HepG2 (cell line): ENCODE measurements around the gene RABIF. TPM values are rescaled to one million over a fixed set of nuclear protein-coding genes. Genes with fewer than 3 reads are reported as not detected.

Source experiments
- ATAC-seq: fragments of 200-7000 bp; cut with Tn5 transposase; 3 replicates; pipeline ENCODE4 v1.9.1; 2020; ENCODE audit warnings: mild to moderate bottlenecking, moderate library complexity
- BruUV-seq: library from RNA; stranded (reverse); fragments of 400-500 nt; replicated peaks from 2 replicates; lab custom pipeline; 2021; lab: Mats Ljungman, UMichigan
- CTCF ChIA-PET: fragments of 300-600 bp; formaldehyde crosslinking; extraction: SDS; loops from one replicate; lab custom pipeline; 2021; ENCODE audit warnings: low total read pairs, inconsistent platforms, low intra/inter-chr PET ratio; lab: Yijun Ruan, JAX
- POLR2A ChIA-PET: fragments of 350-600 bp; sonication (Branson Sonifier 250); formaldehyde crosslinking; loops from one replicate; lab custom pipeline; 2020; ENCODE audit warnings: antibody characterized with exemption, inconsistent platforms; lab: Yijun Ruan, JAX
- DNase-seq: peaks from one replicate; pipeline ENCODE4 v3.0.0-alpha.2; 2015; ENCODE audit warnings: low spot score
- FAIRE-seq: peaks from 3 replicates; lab custom pipeline; 2011; peaks lifted over from hg19 to GRCh38; lab: Jason Lieb, UNC
- H2AFZ ChIP-seq: one replicate; pipeline ENCODE4 v1.6.1; 2011; ENCODE audit warnings: low read length, inconsistent platforms
- H3K27ac ChIP-seq: fragments of 300-600 bp; 3 replicates; pipeline ENCODE4 v1.8.0; 2011; ENCODE audit warnings: mixed run types, mild to moderate bottlenecking, mixed read lengths, low read length, inconsistent platforms; ENCODE audit not compliant: insufficient read depth; ENCODE audit errors: extremely low read length
- H3K27me3 ChIP-seq, 2 experiments: fragments of 200-600 bp in 1 of 2; 2 replicates in 1 of 2; 3 replicates in 1 of 2; pipeline versions ENCODE4 v1.6.0 to v1.8.0; 2011; ENCODE audit warnings: low read length in 2 of 2, mild to moderate bottlenecking in 2 of 2, moderate library complexity in 2 of 2, inconsistent platforms in 1 of 2; ENCODE audit not compliant: insufficient read depth in 2 of 2, control insufficient read depth in 1 of 2
- H3K36me3 ChIP-seq, 2 experiments: fragments of 200-600 bp in 1 of 2; replicated peaks in 1 of 2; 2 replicates in 1 of 2; 3 replicates in 1 of 2; pipeline versions ENCODE4 v1.5.1 to v1.8.0; 2011; ENCODE audit warnings: low read length in 2 of 2, inconsistent platforms in 1 of 2; ENCODE audit not compliant: insufficient read depth in 2 of 2, control insufficient read depth in 1 of 2
- H3K4me1 ChIP-seq: 2 replicates; pipeline ENCODE4 v1.5.1; 2012; ENCODE audit warnings: low read length, inconsistent platforms; ENCODE audit not compliant: insufficient read depth
- H3K4me2 ChIP-seq: 2 replicates; pipeline ENCODE4 v1.6.0; 2011; ENCODE audit warnings: low read depth, low read length, inconsistent platforms
- H3K4me3 ChIP-seq, 3 experiments: fragments of 200-600 bp in 1 of 3; sonication (generic), shearing (Covaris generic) in 1 of 3; replicated peaks in 1 of 3; 2 replicates each; pipeline ENCODE4 v1.5.1; 2011 to 2016; ENCODE audit warnings: low read length in 3 of 3, inconsistent platforms in 2 of 3, low read depth in 2 of 3, mild to moderate bottlenecking in 2 of 3, control low read depth in 1 of 3, mixed read lengths in 1 of 3; ENCODE audit not compliant: insufficient read depth in 1 of 3
- H3K79me2 ChIP-seq: one replicate; pipeline ENCODE4 v1.6.1; 2011; ENCODE audit warnings: low read length, inconsistent platforms; ENCODE audit not compliant: insufficient read depth
- H3K9ac ChIP-seq: 2 replicates; pipeline ENCODE4 v1.6.0; 2011; ENCODE audit warnings: mild to moderate bottlenecking, low read depth, low read length, inconsistent platforms; ENCODE audit not compliant: insufficient read depth
- H3K9me3 ChIP-seq: 2 replicates; pipeline ENCODE4 v1.5.1; 2012; ENCODE audit warnings: mild to moderate bottlenecking, low read length
- H4K20me1 ChIP-seq: 2 replicates; pipeline ENCODE4 v1.6.0; 2011; ENCODE audit warnings: inconsistent platforms, mild to moderate bottlenecking, low read length, moderate library complexity; ENCODE audit not compliant: insufficient read depth
- ATF1 ChIP-seq: IDR thresholded peaks from 2 replicates; pipeline ENCODE4 v1.6.1; 2016; ENCODE audit warnings: mild to moderate bottlenecking, control low read depth
- ELF3 ChIP-seq: IDR thresholded peaks from 2 replicates; pipeline ENCODE4 v1.6.1; 2016; ENCODE audit warnings: missing genetic modification reagents, missing compliant biosample characterization
- FIP1L1 ChIP-seq: fragments of 200-400 bp; formaldehyde crosslinking; IDR thresholded peaks from 2 replicates; pipeline ENCODE4 v1.6.1; 2018; ENCODE audit warnings: low read depth, mild to moderate bottlenecking, low read length, moderate library complexity, borderline replicate concordance; ENCODE audit not compliant: insufficient read depth
- KDM3A ChIP-seq: IDR thresholded peaks from 2 replicates; pipeline ENCODE4 v1.6.1; 2018; ENCODE audit warnings: low read depth, missing compliant biosample characterization
- MIER2 ChIP-seq: IDR thresholded peaks from 2 replicates; pipeline ENCODE4 v1.6.1; 2016; ENCODE audit warnings: missing biosample characterization, missing genetic modification reagents
- RFX1 ChIP-seq: fragments of 450-650 bp; IDR thresholded peaks from 2 replicates; pipeline ENCODE4 v1.6.1; 2017
- SRY ChIP-seq: sonication (generic); formaldehyde crosslinking; IDR thresholded peaks from 2 replicates; pipeline ENCODE4 v1.8.0; 2022; ENCODE audit warnings: mild to moderate bottlenecking, missing genetic modification reagents
- TAF15 ChIP-seq: fragments of 200-400 bp; formaldehyde crosslinking; IDR thresholded peaks from one replicate; pipeline ENCODE4 v1.6.1; 2018; ENCODE audit warnings: mild to moderate bottlenecking, low read depth, low read length; ENCODE audit not compliant: poor library complexity, severe bottlenecking
- ZNF225 ChIP-seq: sonication (generic); formaldehyde crosslinking; IDR thresholded peaks from 2 replicates; pipeline ENCODE4 v1.4.0; 2020; ENCODE audit warnings: mild to moderate bottlenecking, missing genetic modification reagents
- ZNF33B ChIP-seq: sonication (generic); formaldehyde crosslinking; IDR thresholded peaks from 2 replicates; pipeline ENCODE4 v1.5.1; 2020; ENCODE audit warnings: mild to moderate bottlenecking, missing genetic modification reagents
- ZNF746 ChIP-seq: sonication (generic); formaldehyde crosslinking; IDR thresholded peaks from 2 replicates; pipeline ENCODE4 v1.8.0; 2022; ENCODE audit warnings: mild to moderate bottlenecking, missing genetic modification reagents
- WGBS: methylation state at CpG from one replicate; pipeline ENCODE4 v1.1.6; 2017; ENCODE audit warnings: low lambda C conversion rate; 5-methylcytosine and 5-hydroxymethylcytosine counted together
- in situ Hi-C: cut with HindIII; loops from 2 replicates; pipeline ENCODE4 v1.10.0; 2017; ENCODE audit warnings: low pct_unique_long_range_greater_than_20kb; ENCODE audit not compliant: extremely low pct_ligation_motif_present
- intact Hi-C: fragments of 100-400 bp; cut with micrococcal nuclease; formaldehyde crosslinking; loops from one replicate; pipeline ENCODE4 v1.10.0; 2022; ENCODE audit not compliant: unreplicated experiment
- polyA plus RNA-seq, 8 experiments: library from polyadenylated mRNA; depleted of rRNA in 3 of 8; stranded (reverse) in 7 of 8; unstranded in 1 of 8; fragments of >200 nt; fragmentation: Illumina TruSeq in 4 of 8; extraction: Trizol in 4 of 8; gene quantifications; 2 replicates each; pipeline versions ENCODE4 v1.2.1 to v1.2.3, GENCODE V29; 2011 to 2016; ENCODE audit warnings: low read depth in 4 of 8, missing spikeins in 1 of 8, mixed read lengths in 1 of 8; ENCODE audit not compliant: insufficient read depth in 1 of 8
- total RNA-seq, 5 experiments: library from RNA; depleted of rRNA; stranded (reverse); fragments of >200 nt; fragmentation: Illumina TruSeq; extraction: Trizol; gene quantifications; 2 replicates each; pipeline ENCODE4 v1.2.3, GENCODE V29; 2016; ENCODE audit warnings: low read depth in 1 of 5
- TF ChIP-seq, protein P1 (sequence below): IDR thresholded peaks from 2 replicates; pipeline ENCODE4 v1.6.1; 2016
- TF ChIP-seq, protein P2 (sequence below): fragments of 450-650 bp; IDR thresholded peaks from 2 replicates; pipeline ENCODE4 v1.6.1; 2016
- TF ChIP-seq, protein P3 (sequence below): sonication (generic); formaldehyde crosslinking; conservative IDR thresholded peaks from 2 replicates; pipeline ENCODE4 v1.8.0; 2022; ENCODE audit warnings: mild to moderate bottlenecking, moderate library complexity, missing genetic modification reagents
- TF ChIP-seq, protein P4 (sequence below), 2 experiments: sonication (generic) in 1 of 2; formaldehyde crosslinking in 1 of 2; IDR thresholded peaks; 2 replicates each; pipeline versions ENCODE4 v1.6.1 to v1.9.0; 2014 to 2022; ENCODE audit warnings: antibody characterized with exemption in 1 of 2, borderline replicate concordance in 1 of 2, inconsistent platforms in 1 of 2, low read depth in 1 of 2, missing genetic modification reagents in 1 of 2

The RABIF gene
- total and polyA plus RNA-seq, 2 of the 13 experiments (the other 11 are each of a cell fraction or from before 2014, with no cell fraction given), result 7.6 to 8.3 TPM

DNA sequence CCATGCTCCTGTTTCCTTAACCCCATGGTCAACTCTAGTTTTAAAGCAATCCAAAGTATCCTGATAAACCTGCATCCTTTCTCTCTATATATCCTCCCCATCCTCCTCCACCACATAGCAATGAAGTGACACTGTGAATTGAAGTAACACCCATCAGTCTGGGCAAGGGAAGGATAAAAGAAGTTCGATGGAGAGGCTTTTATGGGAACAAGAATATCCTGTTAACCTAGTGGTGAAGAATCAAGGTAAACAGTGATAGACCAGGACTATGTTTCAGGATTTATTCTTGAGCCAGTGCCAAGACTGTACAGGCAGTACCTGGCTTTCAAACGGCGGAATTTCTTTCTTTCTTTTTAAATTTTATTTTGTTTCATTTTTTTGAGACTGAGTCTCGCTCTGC, 17.6 kb downstream of the RABIF start:
- H3K4me2 ChIP-seq, result no peak overlapping the region
- POLR2A ChIA-PET, result interaction anchor here (0.9 kb wide), 1 partner anchor 10 kb away, joined by 6 read pairs; no protein-coding TSS in a partner anchor
- H3K36me3 ChIP-seq, result peaks cover 0 to 3% of the 10 kb centered on the region in 2 experiments; a peak in 2 of 5 replicates
- no peaks in the 10 kb centered on the region for H3K27me3 ChIP-seq
- H3K27ac ChIP-seq, result no peak overlapping the region
- no peaks in the 10 kb centered on the region for H3K4me1 ChIP-seq
- H3K79me2 ChIP-seq, result no peaks in the 10 kb centered on the region
- BruUV-seq, result no TSS peak
- intact Hi-C loops (no loop called here), in situ Hi-C loops (no loop called here)
- H3K9ac ChIP-seq, result no peak overlapping the region
- H3K9me3 ChIP-seq, result no peaks in the 10 kb centered on the region
- ATAC-seq, result no peak
- CTCF ChIA-PET, result no interaction called here
- FAIRE-seq, result no peak
- DNase-seq, result no peak
- H2AFZ ChIP-seq, result no peak overlapping the region
- H3K4me3 ChIP-seq, result no peak overlapping the region
- no peaks in the 10 kb centered on the region for H4K20me1 ChIP-seq
- WGBS, result 76% methylated on average over 4 of the region's 4 CpGs
- TF ChIP-seq, protein P1, sequence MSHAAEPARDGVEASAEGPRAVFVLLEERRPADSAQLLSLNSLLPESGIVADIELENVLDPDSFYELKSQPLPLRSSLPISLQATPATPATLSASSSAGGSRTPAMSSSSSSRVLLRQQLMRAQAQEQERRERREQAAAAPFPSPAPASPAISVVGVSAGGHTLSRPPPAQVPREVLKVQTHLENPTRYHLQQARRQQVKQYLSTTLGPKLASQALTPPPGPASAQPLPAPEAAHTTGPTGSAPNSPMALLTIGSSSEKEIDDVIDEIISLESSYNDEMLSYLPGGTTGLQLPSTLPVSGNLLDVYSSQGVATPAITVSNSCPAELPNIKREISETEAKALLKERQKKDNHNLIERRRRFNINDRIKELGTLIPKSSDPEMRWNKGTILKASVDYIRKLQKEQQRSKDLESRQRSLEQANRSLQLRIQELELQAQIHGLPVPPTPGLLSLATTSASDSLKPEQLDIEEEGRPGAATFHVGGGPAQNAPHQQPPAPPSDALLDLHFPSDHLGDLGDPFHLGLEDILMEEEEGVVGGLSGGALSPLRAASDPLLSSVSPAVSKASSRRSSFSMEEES, result no peak
- TF ChIP-seq KDM3A (CRISPR knock-in tag) (no peak), ZNF225 (CRISPR knock-in tag) (no peak), FIP1L1 (no peak), MIER2 (CRISPR knock-in tag) (no peak), ZNF33B (CRISPR knock-in tag) (no peak), RFX1 (no peak), ZNF746 (no peak), TAF15 (no peak), ELF3 (CRISPR knock-in tag) (no peak), SRY (CRISPR knock-in tag) (no peak), ATF1 (no peak)
- TF ChIP-seq, protein P2, sequence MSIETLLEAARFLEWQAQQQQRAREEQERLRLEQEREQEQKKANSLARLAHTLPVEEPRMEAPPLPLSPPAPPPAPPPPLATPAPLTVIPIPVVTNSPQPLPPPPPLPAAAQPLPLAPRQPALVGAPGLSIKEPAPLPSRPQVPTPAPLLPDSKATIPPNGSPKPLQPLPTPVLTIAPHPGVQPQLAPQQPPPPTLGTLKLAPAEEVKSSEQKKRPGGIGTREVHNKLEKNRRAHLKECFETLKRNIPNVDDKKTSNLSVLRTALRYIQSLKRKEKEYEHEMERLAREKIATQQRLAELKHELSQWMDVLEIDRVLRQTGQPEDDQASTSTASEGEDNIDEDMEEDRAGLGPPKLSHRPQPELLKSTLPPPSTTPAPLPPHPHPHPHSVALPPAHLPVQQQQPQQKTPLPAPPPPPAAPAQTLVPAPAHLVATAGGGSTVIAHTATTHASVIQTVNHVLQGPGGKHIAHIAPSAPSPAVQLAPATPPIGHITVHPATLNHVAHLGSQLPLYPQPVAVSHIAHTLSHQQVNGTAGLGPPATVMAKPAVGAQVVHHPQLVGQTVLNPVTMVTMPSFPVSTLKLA, result no peak
- TF ChIP-seq, protein P3, sequence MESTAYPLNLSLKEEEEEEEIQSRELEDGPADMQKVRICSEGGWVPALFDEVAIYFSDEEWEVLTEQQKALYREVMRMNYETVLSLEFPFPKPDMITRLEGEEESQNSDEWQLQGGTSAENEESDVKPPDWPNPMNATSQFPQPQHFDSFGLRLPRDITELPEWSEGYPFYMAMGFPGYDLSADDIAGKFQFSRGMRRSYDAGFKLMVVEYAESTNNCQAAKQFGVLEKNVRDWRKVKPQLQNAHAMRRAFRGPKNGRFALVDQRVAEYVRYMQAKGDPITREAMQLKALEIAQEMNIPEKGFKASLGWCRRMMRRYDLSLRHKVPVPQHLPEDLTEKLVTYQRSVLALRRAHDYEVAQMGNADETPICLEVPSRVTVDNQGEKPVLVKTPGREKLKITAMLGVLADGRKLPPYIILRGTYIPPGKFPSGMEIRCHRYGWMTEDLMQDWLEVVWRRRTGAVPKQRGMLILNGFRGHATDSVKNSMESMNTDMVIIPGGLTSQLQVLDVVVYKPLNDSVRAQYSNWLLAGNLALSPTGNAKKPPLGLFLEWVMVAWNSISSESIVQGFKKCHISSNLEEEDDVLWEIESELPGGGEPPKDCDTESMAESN (CRISPR knock-in tag), result no peak
- TF ChIP-seq, protein P4, sequence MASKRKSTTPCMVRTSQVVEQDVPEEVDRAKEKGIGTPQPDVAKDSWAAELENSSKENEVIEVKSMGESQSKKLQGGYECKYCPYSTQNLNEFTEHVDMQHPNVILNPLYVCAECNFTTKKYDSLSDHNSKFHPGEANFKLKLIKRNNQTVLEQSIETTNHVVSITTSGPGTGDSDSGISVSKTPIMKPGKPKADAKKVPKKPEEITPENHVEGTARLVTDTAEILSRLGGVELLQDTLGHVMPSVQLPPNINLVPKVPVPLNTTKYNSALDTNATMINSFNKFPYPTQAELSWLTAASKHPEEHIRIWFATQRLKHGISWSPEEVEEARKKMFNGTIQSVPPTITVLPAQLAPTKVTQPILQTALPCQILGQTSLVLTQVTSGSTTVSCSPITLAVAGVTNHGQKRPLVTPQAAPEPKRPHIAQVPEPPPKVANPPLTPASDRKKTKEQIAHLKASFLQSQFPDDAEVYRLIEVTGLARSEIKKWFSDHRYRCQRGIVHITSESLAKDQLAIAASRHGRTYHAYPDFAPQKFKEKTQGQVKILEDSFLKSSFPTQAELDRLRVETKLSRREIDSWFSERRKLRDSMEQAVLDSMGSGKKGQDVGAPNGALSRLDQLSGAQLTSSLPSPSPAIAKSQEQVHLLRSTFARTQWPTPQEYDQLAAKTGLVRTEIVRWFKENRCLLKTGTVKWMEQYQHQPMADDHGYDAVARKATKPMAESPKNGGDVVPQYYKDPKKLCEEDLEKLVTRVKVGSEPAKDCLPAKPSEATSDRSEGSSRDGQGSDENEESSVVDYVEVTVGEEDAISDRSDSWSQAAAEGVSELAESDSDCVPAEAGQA (IDR thresholded peaks at IDR 0.05; ENCODE audit: low read depth), result no peak
- TF ChIP-seq, protein P4 (CRISPR knock-in tag; IDR thresholded peaks at IDR 0.05; ENCODE audit: borderline replicate concordance), result no peak
